HepG2 (cell line): ENCODE measurements around the gene MARCHF9. TPM values are rescaled to one million over a fixed set of nuclear protein-coding genes. Genes with fewer than 3 reads are reported as not detected.

ENCODE experiments used
- ATF6 ChIP-seq: sonication (generic); formaldehyde crosslinking; conservative IDR thresholded peaks from 2 replicates; pipeline ENCODE4 v1.4.0; 2020; ENCODE audit warnings: missing genetic modification reagents
- BCL6 ChIP-seq: IDR thresholded peaks from 2 replicates; pipeline ENCODE4 v1.6.1; 2016; ENCODE audit warnings: missing genetic modification reagents, missing compliant biosample characterization
- CSRNP1 ChIP-seq: sonication (generic); formaldehyde crosslinking; IDR thresholded peaks from 2 replicates; pipeline ENCODE4 v1.8.1; 2023; ENCODE audit warnings: mild to moderate bottlenecking, missing genetic modification reagents
- GATA4 ChIP-seq: sonication (generic); IDR thresholded peaks from 2 replicates; pipeline ENCODE4 v1.6.1; 2016; ENCODE audit warnings: antibody characterized with exemption, low read depth, borderline replicate concordance
- HINFP ChIP-seq: sonication (generic); formaldehyde crosslinking; IDR thresholded peaks from 2 replicates; pipeline ENCODE4 v1.4.0; 2020; ENCODE audit warnings: low read depth, mild to moderate bottlenecking, missing genetic modification reagents
- KLF6 ChIP-seq: IDR thresholded peaks from 2 replicates; pipeline ENCODE4 v1.8.0; 2016; ENCODE audit warnings: missing biosample characterization, missing genetic modification reagents
- MIER3 ChIP-seq: IDR thresholded peaks from 2 replicates; pipeline ENCODE4 v1.6.1; 2016; ENCODE audit warnings: missing compliant biosample characterization, borderline replicate concordance
- MTF2 ChIP-seq: sonication (generic); formaldehyde crosslinking; IDR thresholded peaks from 2 replicates; pipeline ENCODE4 v1.5.0; 2020; ENCODE audit warnings: missing genetic modification reagents, borderline replicate concordance
- NR2F1 ChIP-seq, 2 experiments: fragments of 450-650 bp in 1 of 2; formaldehyde crosslinking in 1 of 2; IDR thresholded peaks; 2 replicates each; pipeline versions ENCODE4 v1.5.0 to v1.6.1; 2016 to 2020; ENCODE audit warnings: mild to moderate bottlenecking in 1 of 2, missing compliant biosample characterization in 1 of 2, missing genetic modification reagents in 1 of 2, moderate library complexity in 1 of 2
- ZFP36 ChIP-seq: fragments of 150-350 bp; IDR thresholded peaks from 2 replicates; pipeline ENCODE4 v1.6.1; 2018; ENCODE audit warnings: borderline replicate concordance, low read length, low read depth; ENCODE audit not compliant: partially characterized antibody
- ZGPAT ChIP-seq: IDR thresholded peaks from 2 replicates; pipeline ENCODE4 v1.6.1; 2016; ENCODE audit warnings: mild to moderate bottlenecking
- ZNF275 ChIP-seq: sonication (generic); formaldehyde crosslinking; IDR thresholded peaks from 2 replicates; pipeline ENCODE4 v1.8.0; 2022; ENCODE audit warnings: missing genetic modification reagents, mild to moderate bottlenecking, inconsistent platforms, borderline replicate concordance
- ZNF609 ChIP-seq: sonication (generic); formaldehyde crosslinking; IDR thresholded peaks from 2 replicates; pipeline ENCODE4 v1.4.0; 2020; ENCODE audit warnings: mild to moderate bottlenecking, missing genetic modification reagents, borderline replicate concordance
- ZNF747 ChIP-seq: sonication (generic); formaldehyde crosslinking; IDR thresholded peaks from 2 replicates; pipeline ENCODE4 v1.8.1; 2023; ENCODE audit warnings: missing genetic modification reagents, mild to moderate bottlenecking, borderline replicate concordance
- polyA plus RNA-seq, 8 experiments: library from polyadenylated mRNA; depleted of rRNA in 3 of 8; stranded (reverse) in 7 of 8; unstranded in 1 of 8; fragments of >200 nt; fragmentation: Illumina TruSeq in 4 of 8; extraction: Trizol in 4 of 8; gene quantifications; 2 replicates each; pipeline versions ENCODE4 v1.2.1 to v1.2.3, GENCODE V29; 2011 to 2016; ENCODE audit warnings: low read depth in 4 of 8, missing spikeins in 1 of 8, mixed read lengths in 1 of 8; ENCODE audit not compliant: insufficient read depth in 1 of 8
- total RNA-seq, 5 experiments: library from RNA; depleted of rRNA; stranded (reverse); fragments of >200 nt; fragmentation: Illumina TruSeq; extraction: Trizol; gene quantifications; 2 replicates each; pipeline ENCODE4 v1.2.3, GENCODE V29; 2016; ENCODE audit warnings: low read depth in 1 of 5

MARCHF9 gene
- total and polyA plus RNA-seq, 2 of the 13 experiments (the other 11 are each of a cell fraction or from before 2014, with no cell fraction given): 5.7 to 9.6 TPM

- TF ChIP-seq CSRNP1 (peak; percentile 66; the same call in 1 of the 2 replicates), ATF6 (0 out of 2 replicates have a peak, but pooled peaks have one; percentile 57), HINFP (CRISPR knock-in tag) (peak; percentile 72; the same call in 1 of the 2 replicates), KLF6 (CRISPR knock-in tag) (peak; percentile 27; the same call in 1 of the 2 replicates), ZNF747 (peak; percentile 71; the same call in 1 of the 2 replicates), ZFP36 (no peak), MIER3 (CRISPR knock-in tag) (peak; percentile 74; the same call in 1 of the 2 replicates), NR2F1 (CRISPR knock-in tag; IDR thresholded peaks at IDR 0.05) (peak in 1 of 2 experiments; percentile 8; a peak in 1 of 4 replicates), MTF2 (CRISPR knock-in tag) (0 out of 2 replicates have a peak, but pooled peaks have one; percentile 47), GATA4 (peak; percentile 47; the same call in 1 of the 2 replicates), ZNF609 (CRISPR knock-in tag) (peak; percentile 52; the same call in 1 of the 2 replicates), ZGPAT (peak; percentile 59; the same call in 1 of the 2 replicates), ZNF275 (CRISPR knock-in tag) (peak; percentile 70; the same call in 1 of the 2 replicates), BCL6 (CRISPR knock-in tag) (peak; percentile 8; the same call in 1 of the 2 replicates)
Observed at GRCh38 chr12:57771873-57772428, 17.0 kb downstream of the MARCHF9 start, which contains the start of gene METTL1 (continued).
